Measurements from ENCODE around the gene HAGHL.

Gene HAGHL

GRCh38 chr16:694863-695354 is 32.0 kb upstream of the HAGHL start:
- no peak for ATAC-seq
- TF ChIP-seq POU6F1 (CRISPR knock-in tag; IDR thresholded peaks at IDR 0.05; ENCODE audit: borderline replicate concordance, low read depth) (no peak), ZFP30 (CRISPR knock-in tag; IDR thresholded peaks at IDR 0.05) (no peak), TCF4 (CRISPR knock-in tag; IDR thresholded peaks at IDR 0.05; ENCODE audit: borderline replicate concordance) (no peak), ZNF8 (CRISPR knock-in tag; IDR thresholded peaks at IDR 0.05) (no peak), ZC3H10 (CRISPR knock-in tag; IDR thresholded peaks at IDR 0.05) (no peak), TOX (CRISPR knock-in tag; IDR thresholded peaks at IDR 0.05; ENCODE audit: borderline replicate concordance) (no peak), SNAI2 (CRISPR knock-in tag; IDR thresholded peaks at IDR 0.05) (no peak), GLIS3 (CRISPR knock-in tag; IDR thresholded peaks at IDR 0.05) (no peak)

GRCh38 chr16:695355-696089 is 31.4 kb upstream of the HAGHL start:
- TF ChIP-seq TSHZ2 (CRISPR knock-in tag; IDR thresholded peaks at IDR 0.05), result no peak
- no peak for TF ChIP-seq ESRRG (CRISPR knock-in tag; IDR thresholded peaks at IDR 0.05)
- TF ChIP-seq ZNF8 (CRISPR knock-in tag; IDR thresholded peaks at IDR 0.05), result no peak
- no peak for TF ChIP-seq CSRNP3 (CRISPR knock-in tag; IDR thresholded peaks at IDR 0.05)
- TF ChIP-seq RARB (CRISPR knock-in tag; IDR thresholded peaks at IDR 0.05), result no peak
- no peak for TF ChIP-seq PATZ1 (CRISPR knock-in tag; IDR thresholded peaks at IDR 0.05; ENCODE audit: borderline replicate concordance)
- TF ChIP-seq CREB5 (CRISPR knock-in tag; IDR thresholded peaks at IDR 0.05; ENCODE audit: low read depth), result no peak
- ATAC-seq, result no peak

- ATAC-seq, result no peak
- TF ChIP-seq PPARA (CRISPR knock-in tag; IDR thresholded peaks at IDR 0.05; ENCODE audit: borderline replicate concordance) (no peak), OSR1 (CRISPR knock-in tag; IDR thresholded peaks at IDR 0.05) (no peak), TSHZ2 (CRISPR knock-in tag; IDR thresholded peaks at IDR 0.05) (no peak), ARNTL (CRISPR knock-in tag; IDR thresholded peaks at IDR 0.05; ENCODE audit: borderline replicate concordance, low read depth) (no peak), ESRRG (CRISPR knock-in tag; IDR thresholded peaks at IDR 0.05) (no peak), ZFP3 (CRISPR knock-in tag; IDR thresholded peaks at IDR 0.05) (no peak), ZFP30 (CRISPR knock-in tag; IDR thresholded peaks at IDR 0.05) (no peak), ISL1 (CRISPR knock-in tag; IDR thresholded peaks at IDR 0.05) (no peak), SNAI2 (CRISPR knock-in tag; IDR thresholded peaks at IDR 0.05) (no peak), ZNF70 (CRISPR knock-in tag; IDR thresholded peaks at IDR 0.05) (no peak), ZNF8 (CRISPR knock-in tag; IDR thresholded peaks at IDR 0.05) (no peak), RARB (CRISPR knock-in tag; IDR thresholded peaks at IDR 0.05) (no peak), CSDC2 (CRISPR knock-in tag; IDR thresholded peaks at IDR 0.05) (no peak), ZC3H10 (CRISPR knock-in tag; IDR thresholded peaks at IDR 0.05) (no peak), BACH2 (CRISPR knock-in tag; IDR thresholded peaks at IDR 0.05; ENCODE audit: borderline replicate concordance) (no peak), PATZ1 (CRISPR knock-in tag; IDR thresholded peaks at IDR 0.05; ENCODE audit: borderline replicate concordance) (no peak)
Measured at GRCh38 chr16:698911-699671, 27.8 kb upstream of the HAGHL start.

Measured in SK-N-SH treated with all-trans-retinoic acid at 6 μM for 48 hours (cell line).